ENCODE measurements around the gene H3-3A.
"Not testable (repeated sequence)": the region's sequence is repeated elsewhere in the genome, so short reads cannot be mapped to it uniquely, and the experiment has no call there.

The H3-3A gene

GRCh38 chr1:226085675-226086285 is 23.3 kb downstream of the H3-3A start:
- no peak for DNase-seq (ENCODE audit: low read depth)

- DNase-seq (ENCODE audit: low read depth) = no peak
Observed at GRCh38 chr1:226086776-226087175, 24.3 kb downstream of the H3-3A start.

GRCh38 chr1:226091461-226091860 is 28.9 kb downstream of the H3-3A start:
- DNase-seq (ENCODE audit: low read depth) = no peak

- DNase-seq (ENCODE audit: low read depth) = not testable (repeated sequence)
Observed at GRCh38 chr1:226092048-226092820, 29.7 kb downstream of the H3-3A start.

- DNase-seq (ENCODE audit: low read depth) = no peak
Observed at GRCh38 chr1:226092965-226093364, 30.4 kb downstream of the H3-3A start.

GRCh38 chr1:226093621-226094020 is 31.1 kb downstream of the H3-3A start:
- no peak for DNase-seq (ENCODE audit: low read depth)

- DNase-seq (ENCODE audit: low read depth) = no peak
Observed at GRCh38 chr1:226094451-226094850, 31.9 kb downstream of the H3-3A start.

GRCh38 chr1:226095286-226095685 is 32.8 kb downstream of the H3-3A start:
- no peak for DNase-seq (ENCODE audit: low read depth)

GRCh38 chr1:226097866-226098625 is 35.5 kb downstream of the H3-3A start:
- DNase-seq (ENCODE audit: low read depth) = no peak

GRCh38 chr1:226098870-226099835 is 36.6 kb downstream of the H3-3A start:
- no peak for DNase-seq (ENCODE audit: low read depth)

GRCh38 chr1:226100436-226101391 is 38.2 kb downstream of the H3-3A start:
- DNase-seq (ENCODE audit: low read depth) = no peak

- no peak for DNase-seq (ENCODE audit: low read depth)
Observed at GRCh38 chr1:226104671-226105121, 42.2 kb downstream of the H3-3A start.

- DNase-seq (ENCODE audit: low read depth) = no peak
Observed at GRCh38 chr1:226107471-226108460, 45.2 kb downstream of the H3-3A start.

- no peak for DNase-seq (ENCODE audit: low read depth)
Observed at GRCh38 chr1:226108935-226109828, 46.7 kb downstream of the H3-3A start.

- DNase-seq (ENCODE audit: low read depth) = peak; percentile 76
Observed at GRCh38 chr1:226109829-226110248, 47.3 kb downstream of the H3-3A start.

GRCh38 chr1:226110249-226111097 is 48.0 kb downstream of the H3-3A start:
- peak; percentile 66 for DNase-seq (ENCODE audit: low read depth)
